Activated T-cell treated with anti-CD3 and anti-CD28 coated beads for 48 hours (primary cell): ENCODE results near the gene PNCK.
"Not testable (repeated sequence)": the region's sequence is repeated elsewhere in the genome, so short reads cannot be mapped to it uniquely, and the experiment has no call there.

ENCODE experiments used
- DNase-seq: peaks from one replicate; pipeline ENCODE4 v3.0.0-alpha.2; 2020; ENCODE audit warnings: low read depth

Gene PNCK

DNA sequence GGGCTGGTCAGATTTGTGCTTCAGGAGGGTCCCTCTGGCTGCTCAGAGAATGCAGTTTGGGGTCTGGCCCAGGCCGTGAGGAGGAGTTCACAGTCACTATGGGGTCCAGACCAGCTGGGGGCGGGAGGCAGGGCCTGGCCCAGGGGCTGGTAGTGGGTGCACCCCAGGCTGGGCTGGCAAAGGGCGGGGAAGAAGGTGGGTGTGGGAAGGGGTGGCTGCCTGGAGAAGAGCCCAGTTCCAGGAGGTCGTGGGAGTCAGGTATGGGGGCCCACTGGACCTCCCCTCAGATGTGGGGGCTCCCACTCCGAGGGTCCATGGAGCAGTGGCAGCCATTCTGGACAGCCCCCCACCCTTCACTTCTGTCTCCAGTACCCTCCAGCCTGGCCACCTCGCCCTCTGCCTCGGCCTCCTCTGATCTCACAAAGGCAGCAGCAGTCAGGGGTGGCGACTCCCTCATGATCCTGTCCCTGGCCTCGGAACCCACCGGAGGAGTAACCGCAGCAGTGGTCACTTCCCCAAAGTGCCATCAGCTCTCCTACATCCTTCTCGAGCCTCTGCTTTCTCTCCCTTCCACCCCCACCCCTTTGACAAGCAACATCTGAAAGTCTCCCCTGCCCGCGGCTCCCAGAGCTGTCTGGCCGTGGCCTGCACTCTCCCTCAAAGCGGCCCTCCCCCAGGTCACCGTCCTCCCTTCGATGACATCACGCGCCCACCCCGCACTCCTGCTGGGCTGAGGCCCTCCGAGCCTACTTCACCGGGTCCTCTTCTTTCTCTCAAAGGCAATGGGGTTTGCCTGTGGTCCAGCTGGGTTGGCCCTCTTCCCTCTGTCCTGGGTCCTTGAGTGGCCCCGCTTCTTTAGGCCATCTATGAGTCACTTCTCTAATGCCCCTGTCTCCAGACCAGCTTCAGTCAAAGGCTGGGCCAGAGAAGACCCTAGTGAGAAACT is 12.4 kb upstream of the PNCK start:
- DNase-seq = no peak

GRCh38 chrX:153685156-153685536 is 11.5 kb upstream of the PNCK start:
- no peak for DNase-seq

DNA sequence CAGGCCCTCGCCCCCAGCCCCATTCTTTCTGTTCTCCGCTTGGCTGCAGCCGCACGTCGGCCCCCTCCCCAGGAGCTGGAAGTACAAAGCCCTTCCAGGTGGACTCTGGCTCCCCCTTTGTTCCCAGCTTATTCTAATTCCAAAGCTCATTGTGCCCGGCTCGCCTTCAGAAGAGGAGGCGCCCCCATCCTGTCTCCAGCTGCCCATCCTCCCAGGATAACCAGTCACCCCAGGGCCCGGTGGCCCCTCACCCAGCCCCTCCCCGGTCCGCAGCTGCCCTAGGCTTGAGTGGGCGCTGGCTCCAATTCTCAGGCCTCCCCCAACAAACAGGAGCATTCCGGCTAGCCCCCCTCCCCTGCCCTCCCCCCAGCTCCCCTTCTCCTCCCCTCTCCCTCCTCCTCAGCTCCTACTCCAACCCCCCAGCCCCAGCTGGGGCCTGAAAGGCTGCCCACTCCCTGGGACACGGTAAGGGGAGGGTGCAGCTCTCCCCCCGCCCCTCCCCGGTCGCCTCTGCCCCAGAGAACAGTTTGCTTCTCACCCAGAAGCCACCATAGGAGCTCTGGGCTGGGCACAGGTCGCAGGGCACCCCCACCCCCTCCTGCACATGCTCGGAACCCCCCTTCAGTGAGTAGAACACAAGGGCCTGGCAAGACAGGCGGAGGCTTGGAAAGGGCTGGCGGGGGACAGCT is 11.0 kb upstream of the PNCK start:
- no peak for DNase-seq

DNA sequence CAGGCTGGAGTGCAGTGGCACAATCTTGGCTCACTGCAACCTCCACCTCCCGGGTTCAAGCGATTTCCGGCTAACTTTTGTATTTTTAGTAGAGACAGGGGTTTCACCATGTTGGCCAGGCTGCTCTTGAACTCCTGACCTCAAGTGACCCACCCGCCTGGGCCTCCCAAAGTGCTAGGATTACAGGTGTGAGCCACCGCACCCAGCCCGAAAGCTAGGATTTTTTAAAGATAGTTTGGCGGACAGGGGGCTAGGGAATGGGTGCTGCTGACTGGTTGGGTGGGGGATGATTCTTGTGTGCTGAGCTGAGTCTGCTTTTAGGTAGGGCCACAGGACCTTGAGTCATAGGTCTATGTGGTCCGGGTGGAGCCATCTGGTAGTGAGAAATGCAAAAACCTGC is 9.9 kb upstream of the PNCK start:
- not testable (repeated sequence) for DNase-seq

GRCh38 chrX:153681175-153681574 is 7.6 kb upstream of the PNCK start:
- no peak for DNase-seq

DNA sequence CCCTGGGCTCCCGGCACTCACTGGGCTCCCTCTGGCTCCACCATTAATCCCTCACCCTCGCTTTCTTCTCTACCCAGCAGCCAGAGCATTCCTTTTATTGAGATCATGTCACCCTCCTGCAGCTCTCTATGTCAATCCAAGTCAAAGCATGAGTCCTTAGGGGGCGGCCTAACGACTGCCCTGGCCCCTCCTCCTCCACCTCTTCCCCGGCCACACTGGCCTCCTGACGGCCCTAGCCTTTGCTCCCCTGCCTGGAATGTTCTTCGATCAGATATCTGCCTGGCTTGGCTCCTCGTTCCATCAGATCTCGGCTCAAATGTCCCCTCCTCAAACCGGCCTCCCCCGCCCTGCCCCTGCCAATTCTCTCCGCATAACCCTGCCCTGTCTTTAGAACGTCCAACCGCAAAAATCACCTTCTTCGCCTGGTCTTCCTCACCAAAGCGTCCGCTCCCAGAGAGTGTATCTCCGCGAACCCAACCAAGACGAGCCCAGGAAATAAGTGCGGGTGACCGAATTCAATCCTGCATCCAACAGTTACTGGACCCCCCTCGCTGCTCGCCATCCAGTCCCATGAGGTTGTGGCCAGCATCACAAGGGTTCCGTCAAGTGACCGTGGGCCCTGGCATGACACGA is 722 bp upstream of the PNCK start:
- no peak for DNase-seq

DNA sequence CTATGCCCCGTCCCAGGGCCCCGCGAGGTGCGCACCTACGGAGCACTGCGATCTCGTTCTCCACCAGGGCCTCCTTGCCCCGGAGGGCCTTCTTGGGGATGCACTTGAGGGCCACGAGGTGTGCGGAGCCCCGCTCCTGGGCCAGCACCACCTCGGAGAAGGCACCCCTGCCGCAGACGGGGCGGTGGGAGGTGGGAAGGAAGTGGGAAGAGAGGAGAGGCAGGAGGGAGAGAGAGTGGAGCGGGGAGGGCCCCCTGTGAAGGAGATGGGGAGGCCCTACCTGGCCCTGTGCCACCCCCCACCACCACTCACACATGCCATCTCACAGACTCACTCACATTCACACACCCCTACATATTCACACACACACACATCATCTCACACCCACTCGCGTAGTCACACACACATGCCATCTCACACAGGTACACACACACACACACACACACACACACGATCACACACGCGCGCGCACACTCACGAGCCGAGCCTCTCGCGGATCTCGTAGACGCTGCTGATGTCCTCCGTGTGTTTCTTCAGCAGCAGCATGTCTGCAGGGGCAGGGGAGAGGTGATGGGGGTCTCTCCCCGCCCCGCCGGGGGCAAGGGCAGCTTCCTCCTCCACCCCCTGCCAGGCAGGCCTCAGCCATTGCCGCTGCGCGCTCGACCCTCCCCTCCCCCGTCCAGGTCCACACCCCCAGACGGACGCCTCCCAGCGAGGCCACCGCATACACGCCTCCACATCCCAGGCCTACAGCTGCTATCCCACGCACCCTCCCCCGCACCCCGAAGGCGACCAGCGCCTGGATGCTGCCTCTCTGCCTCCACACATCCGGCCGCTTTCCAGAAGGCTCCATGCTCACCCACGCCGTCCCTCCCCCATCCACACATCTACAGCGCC is 834 bp downstream of the PNCK start:
- DNase-seq = no peak

- no peak for DNase-seq
Measured at GRCh38 chrX:153671589-153672530, 1.8 kb downstream of the PNCK start.

- DNase-seq = no peak
Measured at GRCh38 chrX:153670748-153671588, 2.6 kb downstream of the PNCK start.

- DNase-seq = no peak
Measured at GRCh38 chrX:153669901-153670731, 3.5 kb downstream of the PNCK start.

DNA sequence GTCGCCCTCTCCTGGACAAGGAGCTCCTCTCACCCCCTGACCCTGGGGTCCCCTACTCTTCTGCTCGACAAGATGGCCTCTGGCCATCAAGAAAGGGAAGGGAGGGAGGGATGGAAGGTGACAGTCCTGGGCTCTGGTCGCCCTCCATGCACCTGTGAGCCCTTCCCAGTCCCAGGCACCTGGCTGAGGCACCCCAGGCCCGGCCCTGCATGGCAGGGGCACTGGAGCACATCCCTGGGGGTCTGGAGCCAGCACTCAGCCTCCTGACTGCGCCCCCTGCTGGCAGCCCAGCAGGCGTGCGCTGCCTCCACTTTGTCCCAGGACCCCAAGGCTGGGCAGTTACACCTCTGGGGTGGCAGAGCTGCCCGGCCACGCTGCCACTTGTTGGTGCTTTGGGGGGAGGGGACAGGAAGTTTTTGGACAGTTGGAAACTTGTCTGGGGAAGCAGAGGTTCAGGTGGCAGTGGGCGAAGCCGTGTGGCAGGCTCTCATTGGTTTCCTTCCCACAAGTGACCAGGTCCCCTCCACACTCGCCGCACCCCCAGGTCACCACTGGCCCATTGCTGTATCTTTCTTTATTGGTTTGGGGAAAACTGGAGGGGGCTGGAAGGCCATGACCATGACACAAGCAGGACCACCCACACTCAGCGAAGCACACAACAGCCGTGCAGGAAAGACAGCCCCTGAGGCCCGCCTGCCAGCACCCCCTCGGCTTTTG is 4.3 kb downstream of the PNCK start:
- peak; percentile 32 for DNase-seq

GRCh38 chrX:153668423-153669173 is 5.0 kb downstream of the PNCK start:
- DNase-seq = no peak

DNA sequence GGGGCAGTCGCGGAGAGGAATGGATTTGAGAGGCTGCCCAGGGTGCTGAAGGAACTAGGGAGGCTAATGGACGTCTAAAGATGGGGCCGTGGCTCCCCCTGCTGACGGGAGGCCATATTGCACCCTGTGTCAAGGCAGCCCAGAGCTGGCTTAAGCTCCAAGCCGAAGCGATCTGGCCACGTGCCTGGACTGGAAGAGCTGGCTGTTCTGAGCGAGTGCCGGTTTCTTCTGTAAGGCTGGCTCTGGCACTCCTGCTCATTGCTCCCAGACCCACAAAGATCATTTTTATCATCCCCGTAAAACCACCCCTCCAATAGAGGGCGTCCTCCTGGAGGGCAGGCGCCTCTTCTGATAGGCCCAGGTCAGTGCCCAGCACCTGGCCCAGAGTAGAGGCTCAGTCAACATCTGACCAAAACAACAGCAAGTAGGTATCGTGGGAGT is 5.6 kb downstream of the PNCK start:
- DNase-seq = peak; percentile 71

- no peak for DNase-seq
Measured at GRCh38 chrX:153667281-153667955, 6.2 kb downstream of the PNCK start.

DNA sequence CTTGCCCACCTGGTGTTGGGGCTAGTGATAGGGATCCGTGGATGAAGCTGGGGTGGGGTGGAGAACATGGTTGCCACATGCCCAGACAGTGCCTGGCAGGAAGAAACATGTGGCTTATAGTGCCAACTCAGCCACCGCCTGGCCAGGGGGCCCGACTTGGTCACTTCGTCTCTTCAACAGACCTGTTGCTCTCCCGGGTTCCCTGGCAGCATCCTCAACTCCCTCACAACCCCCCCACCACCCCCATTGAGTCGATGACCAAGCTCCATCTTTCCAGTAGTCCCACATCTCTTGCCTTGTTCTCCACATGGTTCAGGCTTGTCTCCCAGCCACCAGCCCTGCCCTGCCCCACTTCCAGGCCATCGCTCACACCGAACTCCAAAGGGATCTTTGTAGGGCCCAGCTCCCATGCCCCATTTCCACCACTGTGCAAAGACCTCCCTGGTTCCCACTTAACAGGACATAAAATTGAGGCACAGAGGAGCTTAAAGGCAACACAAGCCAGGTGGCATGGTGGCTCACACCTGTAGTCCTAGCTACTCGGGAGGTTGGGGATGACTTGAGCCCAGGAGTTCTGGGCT is 7.8 kb downstream of the PNCK start:
- DNase-seq = no peak

- DNase-seq = peak; percentile 29
Measured at GRCh38 chrX:153662266-153662665, 11.3 kb downstream of the PNCK start.
